Measurements from ENCODE around the gene TGFBR3. TPM values are rescaled to one million over a fixed set of nuclear protein-coding genes. Genes with fewer than 3 reads are reported as not detected.
"Not testable (repeated sequence)": the region's sequence is repeated elsewhere in the genome, so short reads cannot be mapped to it uniquely, and the experiment has no call there.

TGFBR3 gene
- total and polyA plus RNA-seq, 2 of the 13 experiments (the other 11 are each of a cell fraction or from before 2014, with no cell fraction given) = 76.5 to 195 TPM

DNA sequence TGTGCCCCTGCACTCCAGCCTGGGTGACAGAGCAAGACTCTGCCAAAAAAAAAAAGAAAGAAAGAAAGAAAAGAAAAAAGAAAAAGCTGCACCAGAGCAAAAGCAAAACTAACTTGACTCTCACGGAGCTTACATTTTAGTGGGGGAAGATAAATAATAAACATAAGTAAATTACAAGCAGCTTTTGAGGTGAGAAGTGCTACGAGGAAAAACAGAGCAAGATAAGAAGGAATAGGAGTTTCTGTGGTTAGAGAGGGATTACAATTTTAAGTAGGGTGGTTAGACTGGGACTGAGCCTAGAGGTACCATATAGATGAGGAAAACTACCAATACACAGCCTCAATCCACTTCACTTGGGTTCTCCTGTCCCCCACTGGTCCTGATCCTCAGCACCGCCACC, 43.9 kb downstream of the TGFBR3 start:
- intact Hi-C loops (cut with micrococcal nuclease; ENCODE audit: unreplicated experiment) = no loop called here
- ATAC-seq = no peak
- CTCF ChIA-PET (ENCODE audit: low intra/inter-chr PET ratio, low total read pairs) = no interaction called here

DNA sequence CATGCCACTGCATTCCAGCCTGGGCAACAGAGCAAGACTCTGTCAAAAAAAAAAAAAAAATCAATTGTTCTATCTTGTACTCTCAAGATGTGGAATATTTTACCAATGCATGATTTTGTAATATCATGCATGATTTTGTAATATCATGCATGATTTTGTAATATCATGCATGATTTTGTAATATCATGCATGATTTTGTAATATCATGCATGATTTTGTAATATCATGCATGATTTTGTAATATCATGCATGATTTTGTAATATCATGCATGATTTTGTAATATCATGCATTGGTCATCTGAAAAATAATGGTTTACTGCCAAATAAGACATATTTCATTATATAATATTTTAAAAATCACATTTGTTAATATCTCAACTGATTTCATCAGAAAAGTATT, 45.7 kb downstream of the TGFBR3 start:
- in situ Hi-C loops (cut with HindIII; ENCODE audit: extremely low pct_ligation_motif_present, low pct_unique_long_range_greater_than_20kb); FAIRE-seq: not testable (repeated sequence)

More for the DNA sequence above, 43.9 kb downstream of the TGFBR3 start:
- Histone ChIP-seq H2AFZ (ENCODE audit: low read length) (no peak overlapping the region), H3K4me3 (replicated peaks in 1 of 3; ENCODE audit: insufficient read depth in 1 of 3, low read depth in 2 of 3, low read length in 3 of 3) (no peak overlapping the region), H3K36me3 (replicated peaks in 1 of 2; ENCODE audit: control insufficient read depth in 1 of 2, insufficient read depth in 2 of 2, low read length in 2 of 2) (peaks cover 0 to 2% of the 10 kb centered on the region in 2 experiments; a peak in 1 of 5 replicates), H3K27ac (ENCODE audit: extremely low read length, insufficient read depth, low read length) (no peak overlapping the region), H3K27me3 (ENCODE audit: control insufficient read depth in 1 of 2, insufficient read depth in 2 of 2, low read length in 2 of 2) (no peaks in the 10 kb centered on the region), H3K4me2 (ENCODE audit: low read depth, low read length) (no peak overlapping the region), H4K20me1 (ENCODE audit: insufficient read depth, low read length) (no peaks in the 10 kb centered on the region), H3K9me3 (ENCODE audit: low read length) (no peaks in the 10 kb centered on the region), H3K4me1 (ENCODE audit: insufficient read depth, low read length) (peaks cover 94% of the 10 kb centered on the region), H3K79me2 (ENCODE audit: insufficient read depth, low read length) (peaks cover 91% of the 10 kb centered on the region), H3K9ac (ENCODE audit: insufficient read depth, low read depth, low read length) (no peak overlapping the region)
- TF ChIP-seq DMAP1 (CRISPR knock-in tag; IDR thresholded peaks at IDR 0.05) (no peak), NKX3-1 (CRISPR knock-in tag; IDR thresholded peaks at IDR 0.05) (no peak), HNRNPK (IDR thresholded peaks at IDR 0.05; ENCODE audit: low read depth, low read length, poor library complexity, severe bottlenecking) (no peak), ZNF781 (CRISPR knock-in tag; IDR thresholded peaks at IDR 0.05; ENCODE audit: borderline replicate concordance, not compliant biosample characterization) (no peak), ZNF782 (CRISPR knock-in tag; IDR thresholded peaks at IDR 0.05; ENCODE audit: borderline replicate concordance) (no peak), MTERF4 (CRISPR knock-in tag; IDR thresholded peaks at IDR 0.05) (no peak), ZNF556 (CRISPR knock-in tag; IDR thresholded peaks at IDR 0.05; ENCODE audit: borderline replicate concordance) (no peak), ZNF34 (CRISPR knock-in tag; IDR thresholded peaks at IDR 0.05; ENCODE audit: borderline replicate concordance) (no peak), KAT7 (CRISPR knock-in tag; IDR thresholded peaks at IDR 0.05; ENCODE audit: borderline replicate concordance) (no peak), ZNF263 (CRISPR knock-in tag; IDR thresholded peaks at IDR 0.05) (no peak), SRSF9 (IDR thresholded peaks at IDR 0.05; ENCODE audit: borderline replicate concordance, insufficient read depth, low read depth, low read length, poor library complexity, severe bottlenecking) (no peak)
- FAIRE-seq = no peak
- POLR2A ChIA-PET = interaction anchor here (1.5 kb wide), 1 partner anchor 15 kb away, joined by 7 read pairs; no protein-coding TSS in a partner anchor
- 96% methylated on average over 3 of the region's 3 CpGs for WGBS (ENCODE audit: low lambda C conversion rate)
- no peak for DNase-seq (ENCODE audit: low spot score)
- no TSS peak for BruUV-seq (replicated peaks)
- in situ Hi-C loops (cut with HindIII; ENCODE audit: extremely low pct_ligation_motif_present, low pct_unique_long_range_greater_than_20kb) = no loop called here

More for the DNA sequence above, 45.7 kb downstream of the TGFBR3 start:
- H3K79me2 ChIP-seq (ENCODE audit: insufficient read depth, low read length) = peaks cover 85% of the 10 kb centered on the region
- BruUV-seq (replicated peaks); H3K4me3 ChIP-seq (replicated peaks in 1 of 3; ENCODE audit: insufficient read depth in 1 of 3, low read depth in 2 of 3, low read length in 3 of 3); H3K36me3 ChIP-seq (replicated peaks in 1 of 2; ENCODE audit: control insufficient read depth in 1 of 2, insufficient read depth in 2 of 2, low read length in 2 of 2); DNase-seq (ENCODE audit: low spot score); intact Hi-C loops (cut with micrococcal nuclease; ENCODE audit: unreplicated experiment); ATAC-seq; POLR2A ChIA-PET; CTCF ChIA-PET (ENCODE audit: low intra/inter-chr PET ratio, low total read pairs); H3K27ac ChIP-seq (ENCODE audit: extremely low read length, insufficient read depth, low read length); H3K9me3 ChIP-seq (ENCODE audit: low read length); H3K4me2 ChIP-seq (ENCODE audit: low read depth, low read length); H4K20me1 ChIP-seq (ENCODE audit: insufficient read depth, low read length); H3K27me3 ChIP-seq (ENCODE audit: control insufficient read depth in 1 of 2, insufficient read depth in 2 of 2, low read length in 2 of 2); H3K9ac ChIP-seq (ENCODE audit: insufficient read depth, low read depth, low read length); H2AFZ ChIP-seq (ENCODE audit: low read length): not testable (repeated sequence)
- TF ChIP-seq CEBPB (IDR thresholded peaks at IDR 0.05; ENCODE audit: borderline replicate concordance, low read depth, low read length) = peak; percentile 51; the same call in 1 of the 2 replicates
- peaks cover 93% of the 10 kb centered on the region for H3K4me1 ChIP-seq (ENCODE audit: insufficient read depth, low read length)
